Stimulated activated CD8-positive, alpha-beta memory T cell treated with anti-CD3 and anti-CD28 coated beads, Interleukin-7, amount 100 ng/mL, for 1 hour (primary cell): ENCODE results near the gene LOC101059915.
"Not testable (repeated sequence)": the region's sequence is repeated elsewhere in the genome, so short reads cannot be mapped to it uniquely, and the experiment has no call there.

Experiments used
- DNase-seq, 2 donors: peaks; one replicate each; pipeline ENCODE4 v3.0.0-alpha.2; 2020; ENCODE audit warnings: low read depth in 2 of 2

The LOC101059915 gene

DNA sequence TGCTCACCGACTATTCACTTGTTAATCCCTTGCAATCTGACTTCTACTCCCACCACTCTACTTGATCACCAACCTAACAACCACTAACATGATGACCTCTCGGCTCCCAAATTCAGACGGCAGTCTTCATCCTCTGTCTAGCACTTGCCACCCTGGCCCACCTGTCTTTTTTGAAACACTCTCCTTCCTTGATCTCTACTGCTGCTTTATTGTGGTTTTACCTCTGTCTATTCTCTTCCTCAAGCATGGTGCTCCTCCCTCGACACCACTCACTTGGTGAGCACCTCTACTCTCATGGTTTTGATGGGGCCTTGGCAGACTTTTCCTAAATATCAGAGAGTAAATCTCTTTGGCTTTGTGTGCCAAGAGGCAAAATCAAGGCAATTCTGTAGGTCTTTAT lies 27.3 kb upstream of the LOC101059915 start:
- DNase-seq: no peak

DNA sequence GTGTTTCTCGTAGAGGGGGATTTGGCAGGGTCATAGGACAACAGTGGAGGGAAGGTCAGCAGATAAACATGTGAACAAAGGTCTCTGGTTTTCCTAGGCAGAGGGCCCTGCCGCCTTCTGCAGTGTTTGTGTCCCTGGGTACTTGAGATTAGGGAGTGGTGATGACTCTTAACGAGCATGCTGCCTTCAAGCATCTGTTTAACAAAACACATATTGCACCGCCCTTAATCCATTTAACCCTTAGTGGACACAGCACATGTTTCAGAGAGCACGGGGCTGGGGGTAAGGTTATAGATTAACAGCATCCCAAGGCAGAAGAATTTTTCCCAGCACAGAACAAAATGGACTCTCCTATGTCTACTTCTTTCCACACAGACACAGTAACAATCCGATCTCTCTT lies 22.9 kb upstream of the LOC101059915 start:
- DNase-seq: not testable (repeated sequence)

DNA sequence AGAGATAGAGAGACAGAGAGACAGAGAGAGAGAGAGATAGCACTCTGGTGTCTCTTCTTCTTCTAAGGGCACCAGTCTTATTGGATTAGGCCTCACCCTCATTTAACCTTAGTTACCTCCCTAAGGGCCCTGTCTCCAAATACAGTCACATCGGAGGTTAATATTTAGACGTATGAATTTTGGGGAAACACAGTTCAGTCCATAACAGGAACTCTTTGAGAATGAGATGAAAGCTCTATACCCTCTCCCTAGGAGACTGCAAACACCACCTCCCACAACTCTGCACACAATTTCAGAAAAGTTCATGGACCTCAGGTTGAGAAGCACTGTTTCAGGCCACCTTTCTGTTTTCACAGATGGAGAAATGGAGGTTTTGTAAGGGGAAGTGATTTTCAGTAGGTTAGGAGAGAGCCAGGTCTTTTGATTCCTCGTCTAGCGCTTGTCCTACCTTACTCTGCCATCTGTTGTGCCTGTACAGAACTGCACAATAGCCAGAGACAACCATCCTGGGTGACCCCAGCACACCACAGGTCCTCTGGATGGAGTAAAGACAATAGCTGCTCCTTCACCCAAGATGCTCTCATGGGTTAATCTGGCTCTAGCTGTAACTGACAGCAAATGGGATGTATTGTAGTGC lies 16.9 kb upstream of the LOC101059915 start:
- no peak for DNase-seq

DNA sequence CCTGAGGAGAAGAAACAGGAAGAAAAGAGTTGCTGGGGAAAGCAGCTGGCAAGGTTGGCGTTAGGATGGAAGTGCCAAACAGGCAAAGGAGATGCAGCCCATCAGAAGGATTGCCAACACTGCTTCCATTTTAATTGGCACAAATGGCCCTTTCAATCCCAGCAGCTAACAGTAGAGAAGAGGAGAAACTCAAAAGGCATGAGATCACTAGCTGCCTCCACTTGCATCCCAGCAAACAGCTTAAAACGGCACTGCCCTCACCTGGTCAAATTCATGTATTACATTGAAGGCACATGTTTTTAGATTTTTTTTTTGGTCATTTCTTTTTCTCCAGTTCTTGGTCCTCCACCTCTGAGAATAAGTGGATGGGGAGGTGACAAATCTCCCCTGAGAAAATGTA lies 14.9 kb upstream of the LOC101059915 start:
- DNase-seq: peak in 1 of 2 donors; percentile 20

DNA sequence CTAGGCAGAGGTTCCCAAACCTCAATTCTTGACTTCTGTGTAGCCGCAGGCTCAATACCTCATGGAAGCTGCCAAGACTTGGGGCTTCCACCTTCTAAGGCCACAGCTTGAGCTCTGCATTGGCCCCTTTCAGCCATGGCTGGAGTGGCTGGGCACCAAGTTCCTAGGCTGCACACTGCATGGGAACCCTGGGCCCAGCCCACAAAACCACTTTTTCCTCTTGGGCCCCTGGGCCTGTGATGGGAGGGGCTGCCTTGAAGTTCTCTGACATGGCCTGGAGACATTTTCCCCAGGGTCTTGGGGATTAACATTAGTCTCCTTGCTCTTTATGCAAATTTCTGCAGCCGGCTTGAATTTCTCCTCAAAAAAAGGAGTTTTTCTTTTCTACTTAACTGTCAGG lies 14.0 kb upstream of the LOC101059915 start:
- DNase-seq: no peak

DNA sequence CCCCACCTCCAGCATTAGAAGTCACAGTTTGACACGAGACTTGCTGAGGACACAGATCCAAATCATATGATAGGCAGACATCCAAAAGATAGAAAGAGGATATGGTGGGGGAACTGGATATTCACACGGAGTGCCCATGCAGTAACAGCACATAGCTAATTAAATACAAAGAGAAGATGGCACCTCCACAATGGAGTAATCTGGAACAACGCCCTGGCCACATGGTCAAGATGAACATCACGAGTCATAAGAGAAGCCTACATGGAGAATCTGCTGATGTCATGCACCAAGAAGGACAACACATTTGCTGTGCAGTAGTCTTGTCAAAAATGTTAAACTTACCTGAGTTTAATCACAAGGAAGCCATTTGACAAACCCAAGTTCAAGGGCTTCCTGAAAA lies 10.1 kb upstream of the LOC101059915 start:
- no peak for DNase-seq

DNA sequence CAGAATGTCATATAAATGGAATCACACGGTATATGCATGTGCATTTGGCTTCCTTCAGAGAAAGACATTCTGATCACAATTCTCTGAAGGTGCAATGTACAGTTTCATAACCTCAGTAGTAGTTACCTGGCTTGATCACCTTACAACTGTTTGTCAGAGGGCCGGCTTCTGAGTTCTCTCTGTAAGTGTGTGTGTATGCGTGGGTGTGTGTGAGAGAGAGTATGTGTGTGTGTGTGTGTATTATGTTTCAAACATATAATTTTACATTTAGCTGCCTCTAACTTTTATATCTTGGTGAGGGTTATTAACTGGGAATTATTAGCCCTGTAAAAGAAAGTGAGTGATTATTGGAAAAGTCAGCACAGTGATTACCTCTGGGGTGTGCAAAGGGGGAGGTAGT lies 8.0 kb upstream of the LOC101059915 start:
- no peak for DNase-seq

DNA sequence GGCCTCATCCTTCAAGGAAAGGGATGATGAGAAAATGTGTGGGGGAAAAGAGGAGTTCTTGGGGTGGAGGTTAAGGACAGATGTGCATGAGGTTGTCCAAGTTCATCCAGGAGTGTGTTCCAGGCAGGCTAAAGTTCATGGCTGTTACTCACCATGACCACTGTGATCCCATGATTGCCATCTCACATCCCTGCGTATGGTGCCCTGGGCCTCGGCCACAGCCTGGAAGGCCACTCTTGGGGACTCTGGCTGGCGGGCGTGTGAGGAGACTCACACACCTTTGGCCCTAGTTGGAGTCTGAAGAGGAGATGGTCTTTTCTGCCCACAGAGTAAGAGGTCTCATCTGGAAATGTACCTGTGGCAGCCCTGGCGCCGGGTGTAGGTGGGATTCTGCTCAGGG lies 7.4 kb upstream of the LOC101059915 start:
- no peak for DNase-seq

DNA sequence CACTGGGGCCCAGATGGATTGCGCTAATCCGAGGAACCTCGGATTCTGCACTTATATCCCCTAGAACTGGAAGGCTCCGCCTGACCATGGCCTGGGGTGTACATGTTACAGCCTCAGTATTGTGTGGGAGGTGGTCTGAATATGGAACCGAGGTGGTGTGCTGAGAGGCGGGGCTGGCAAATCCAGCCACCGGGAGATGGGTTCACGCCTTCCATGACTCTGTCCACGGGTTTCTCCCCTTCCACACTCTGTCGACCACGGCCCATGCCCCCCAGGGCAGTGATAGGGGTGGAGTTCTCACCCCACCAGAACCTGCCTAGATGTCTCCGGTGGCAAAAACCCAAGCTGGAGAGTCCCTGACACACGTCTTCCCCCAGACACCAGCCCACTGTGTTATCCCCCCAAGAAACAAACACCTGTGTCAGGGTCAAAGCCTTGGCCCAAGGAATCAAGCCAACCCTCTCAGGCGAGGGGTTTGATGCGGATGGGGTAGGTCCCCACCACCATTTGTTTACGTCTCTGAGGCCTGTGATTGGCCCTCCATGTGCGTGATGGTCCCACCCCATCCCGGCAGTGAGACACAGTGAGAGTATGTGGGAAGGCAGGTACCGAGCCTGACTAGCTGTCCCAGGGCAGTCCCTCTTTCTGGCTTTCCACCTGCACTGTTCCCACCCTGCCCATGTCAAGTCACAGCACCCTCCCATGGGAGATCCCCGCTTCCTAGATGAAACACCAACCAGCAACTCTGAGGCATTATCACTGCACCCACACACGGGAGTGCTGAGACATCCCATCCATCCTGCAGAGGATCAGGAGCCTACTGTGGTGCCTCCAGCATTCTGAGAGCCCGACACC lies 6.6 kb upstream of the LOC101059915 start:
- no peak for DNase-seq

DNA sequence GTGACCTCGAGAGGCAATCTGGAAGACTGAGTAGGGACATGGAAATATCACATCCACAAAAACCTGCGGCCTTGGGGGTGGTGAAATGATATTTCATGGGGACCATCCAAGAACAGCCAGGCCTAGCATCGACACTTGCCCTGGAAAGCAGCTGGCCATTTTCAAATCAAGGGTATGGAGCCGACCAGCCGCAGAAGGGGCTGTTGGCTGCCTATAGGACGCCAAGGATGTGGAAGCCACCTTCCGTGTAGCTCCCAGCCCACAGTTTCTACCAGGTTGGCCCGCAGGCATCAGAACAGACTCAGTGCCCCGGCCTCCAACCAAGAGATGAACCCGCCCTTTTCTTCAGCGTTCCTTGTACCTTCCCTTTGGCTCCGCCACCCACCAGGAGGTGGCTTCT lies 5.4 kb upstream of the LOC101059915 start:
- no peak for DNase-seq

DNA sequence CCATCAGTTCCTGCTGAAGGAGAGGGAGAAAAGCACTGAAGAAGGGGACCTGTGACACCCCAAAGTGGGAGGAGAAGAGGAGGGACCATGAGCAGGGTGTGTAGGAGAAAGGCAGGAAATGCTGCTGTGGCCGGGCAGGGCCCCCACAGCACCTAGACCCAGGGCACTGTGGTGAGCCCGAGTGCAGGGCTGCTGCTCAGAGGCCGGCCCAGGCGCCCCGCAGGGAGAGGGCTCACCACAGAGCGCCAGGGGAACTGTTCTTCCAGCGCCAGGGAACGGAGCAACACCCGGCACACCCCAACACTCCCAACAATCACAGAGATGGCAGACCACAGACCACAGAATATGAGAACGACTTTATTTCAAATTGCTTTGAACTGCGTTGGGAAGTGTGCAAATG lies 4.7 kb upstream of the LOC101059915 start:
- DNase-seq: not testable (repeated sequence)

DNA sequence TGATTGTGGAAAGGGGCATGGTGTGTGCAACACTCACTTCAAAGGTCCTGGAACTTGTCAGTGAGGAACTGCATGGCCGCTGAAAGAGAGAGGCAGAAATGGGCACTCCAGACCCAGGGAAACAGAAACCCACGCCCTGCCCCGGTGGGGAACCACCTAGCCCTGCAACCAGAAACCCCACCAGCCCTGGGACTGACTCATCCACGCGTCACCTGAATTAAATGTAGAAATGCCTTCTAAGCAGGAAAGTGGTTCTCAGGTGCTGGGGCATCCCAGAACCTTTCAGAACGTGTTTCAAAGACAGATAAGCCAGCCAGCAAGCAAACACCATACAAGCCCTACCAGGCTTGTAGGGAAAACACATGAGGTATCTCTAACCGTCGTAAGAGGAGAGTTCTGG lies 4.1 kb upstream of the LOC101059915 start:
- peak in 1 of 2 donors; percentile 7 for DNase-seq

DNA sequence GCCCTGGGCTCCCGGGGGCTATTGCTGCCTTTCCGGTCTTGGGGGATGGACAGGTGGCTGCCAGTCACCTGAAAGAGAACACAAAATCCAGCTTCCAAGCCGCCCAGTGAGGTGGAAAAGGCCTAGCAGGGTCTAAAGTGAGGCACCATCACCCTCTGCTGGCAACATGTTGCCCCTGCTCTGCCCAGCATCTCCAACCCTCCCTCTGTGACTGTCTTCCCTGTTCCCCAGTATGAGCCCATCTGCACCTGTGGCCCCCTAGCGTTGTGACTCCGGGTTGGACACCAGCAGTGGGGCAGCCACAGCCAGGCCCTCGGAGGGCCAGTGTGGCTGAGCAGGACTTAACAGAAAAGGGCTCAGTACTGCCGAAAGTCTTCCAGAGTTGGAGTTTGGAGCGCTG lies 3.1 kb upstream of the LOC101059915 start:
- not testable (repeated sequence) for DNase-seq

DNA sequence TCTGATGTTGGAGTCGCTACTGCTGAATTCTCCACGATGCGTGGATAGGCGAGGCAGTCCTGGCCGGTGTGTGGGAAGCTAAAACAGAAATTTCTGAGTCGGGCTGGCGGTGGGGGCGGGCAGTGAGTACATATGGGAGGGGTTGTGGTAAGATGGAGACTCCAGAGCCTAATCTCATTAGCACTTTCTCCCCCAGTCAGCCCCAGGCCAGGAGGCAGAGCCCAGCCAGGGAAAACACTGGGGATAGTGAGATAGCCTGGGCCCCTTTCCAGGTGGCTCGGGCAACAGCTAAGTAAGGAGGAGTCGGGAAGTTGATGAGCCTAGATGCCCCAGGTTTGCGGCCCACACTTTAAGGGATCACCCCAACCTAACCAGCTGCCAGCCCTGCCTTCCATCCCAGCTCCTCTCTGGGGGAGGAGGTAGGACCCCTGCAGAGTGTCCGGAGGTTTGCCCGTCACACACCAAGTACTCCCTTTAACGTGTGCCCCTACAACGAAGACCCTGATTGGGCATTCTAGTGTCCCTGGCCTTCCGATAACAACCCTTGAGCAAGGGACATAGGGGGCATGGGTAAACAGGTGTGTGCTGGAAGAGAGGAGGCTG lies 2.4 kb upstream of the LOC101059915 start:
- no peak for DNase-seq

DNA sequence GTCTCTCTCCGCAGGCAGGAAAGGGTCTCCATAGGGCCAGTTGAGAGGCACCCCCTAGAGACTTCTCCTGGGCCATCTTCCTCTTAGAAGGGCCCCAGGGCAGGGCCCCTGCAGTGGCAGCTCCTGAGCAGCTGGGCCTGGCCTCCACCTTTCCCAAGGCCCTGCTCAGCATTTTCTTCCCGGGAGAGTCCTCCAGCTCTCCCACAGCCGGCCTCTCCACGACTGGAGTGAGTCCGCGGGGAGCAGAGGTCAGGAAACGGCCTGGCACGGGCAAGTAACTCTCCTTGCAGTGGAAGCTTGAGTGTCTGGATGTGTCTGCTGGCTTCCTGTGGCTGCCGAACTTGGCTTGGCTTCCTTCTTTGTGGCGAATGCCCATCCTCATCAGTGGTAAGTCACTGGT lies 1.6 kb upstream of the LOC101059915 start:
- DNase-seq: no peak

DNA sequence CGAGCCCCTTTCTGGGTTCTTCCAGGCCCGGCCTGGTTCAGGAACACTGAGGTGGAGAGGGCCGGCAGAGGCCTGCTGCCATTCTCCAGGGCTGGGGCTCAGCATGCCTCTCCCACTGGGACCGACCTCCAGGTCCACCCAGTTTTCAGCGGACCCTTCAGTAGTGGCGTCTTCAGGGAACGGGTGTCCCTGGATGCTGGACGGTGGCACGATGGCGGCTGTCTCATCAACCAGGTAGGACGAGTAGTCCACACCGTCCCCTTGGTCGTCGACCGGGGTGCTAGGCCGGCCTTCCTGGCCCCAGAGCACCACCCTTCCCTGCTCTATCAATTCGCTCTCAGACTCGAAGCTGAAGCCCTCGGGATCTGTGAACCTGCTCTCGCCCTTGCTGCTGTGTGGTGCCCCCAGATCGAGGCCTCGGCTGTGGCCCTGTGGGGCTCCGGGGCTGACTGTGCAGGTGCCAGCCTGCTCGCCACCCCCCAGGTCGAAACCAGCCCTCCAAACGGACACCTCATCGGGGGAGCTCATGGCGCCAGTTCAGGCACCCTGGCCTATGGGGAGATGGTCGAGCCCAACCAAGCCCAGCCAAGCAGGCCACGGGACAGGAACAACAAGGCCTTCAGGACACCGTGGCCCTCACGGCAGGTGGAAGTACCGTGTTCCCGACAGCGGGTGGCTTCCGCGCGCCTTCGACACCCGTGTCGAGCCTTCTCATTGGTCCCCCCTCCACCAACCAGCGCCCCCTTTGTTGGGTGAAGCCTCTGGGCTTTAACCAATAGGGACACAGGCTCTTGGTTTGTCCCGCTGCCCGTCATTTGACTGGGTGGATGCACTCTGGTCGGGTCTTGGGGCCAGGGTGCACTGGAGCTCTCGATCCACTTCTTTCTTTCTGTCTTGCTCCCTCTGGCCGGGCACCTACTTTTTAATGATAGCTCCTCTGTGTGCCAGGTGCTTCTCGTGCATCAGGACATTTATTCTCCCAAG lies 814 bp upstream of the LOC101059915 start:
- no peak for DNase-seq

DNA sequence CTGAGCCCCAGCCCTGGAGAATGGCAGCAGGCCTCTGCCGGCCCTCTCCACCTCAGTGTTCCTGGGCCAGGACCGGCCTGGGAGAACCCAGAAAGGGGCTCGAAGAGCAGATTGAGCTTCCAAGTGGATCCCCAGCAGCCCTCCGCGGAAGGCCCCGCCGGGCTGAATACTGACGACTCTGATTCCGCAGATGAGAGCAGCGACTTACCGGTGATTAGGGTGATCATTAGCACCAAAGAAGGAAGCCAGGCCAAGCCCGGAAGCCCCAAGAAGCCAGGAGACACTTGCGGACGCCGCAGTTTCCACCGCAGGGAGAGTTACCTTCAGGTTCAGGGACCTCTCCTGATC lies 876 bp downstream of the LOC101059915 start:
- DNase-seq: no peak

DNA sequence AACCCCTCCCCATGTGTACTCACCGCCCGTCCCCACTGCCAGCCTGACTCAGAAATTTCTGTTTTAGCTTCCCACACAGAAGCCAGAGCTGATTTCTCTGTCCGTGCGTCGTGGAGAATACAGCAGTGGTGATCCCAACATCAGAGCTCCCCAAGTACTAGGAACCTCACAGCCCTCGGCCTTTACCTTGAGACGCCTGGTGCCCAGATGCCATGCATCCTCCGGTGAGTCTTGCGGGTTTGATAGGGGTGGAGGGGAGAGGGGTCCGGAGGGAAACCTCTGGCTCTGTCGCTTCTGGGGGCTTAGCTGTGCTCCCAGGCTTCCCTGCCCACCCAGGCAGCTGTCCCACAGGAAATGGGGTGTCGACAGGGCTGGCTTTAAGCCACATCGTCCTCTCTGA lies 2.1 kb downstream of the LOC101059915 start:
- DNase-seq: no peak

DNA sequence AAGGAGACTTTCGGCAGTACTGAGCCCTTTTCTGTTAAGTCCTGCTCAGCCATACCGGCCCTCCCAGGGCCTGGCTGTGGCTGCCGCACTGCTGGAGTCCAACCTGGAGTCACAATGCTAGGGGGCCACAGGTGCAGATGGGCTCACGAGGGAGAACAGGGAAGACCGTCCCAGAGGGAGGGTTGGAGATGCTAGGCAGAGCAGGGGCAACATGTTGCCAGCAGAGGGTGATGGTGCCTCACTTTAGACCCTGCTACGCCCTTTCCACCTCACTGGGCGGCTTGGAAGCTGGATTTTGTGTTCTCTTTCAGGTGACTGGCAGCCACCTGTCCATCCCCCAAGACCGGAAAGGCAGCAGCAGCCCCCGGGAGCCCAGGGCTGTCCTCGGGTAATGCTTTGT lies 2.6 kb downstream of the LOC101059915 start:
- not testable (repeated sequence) for DNase-seq

DNA sequence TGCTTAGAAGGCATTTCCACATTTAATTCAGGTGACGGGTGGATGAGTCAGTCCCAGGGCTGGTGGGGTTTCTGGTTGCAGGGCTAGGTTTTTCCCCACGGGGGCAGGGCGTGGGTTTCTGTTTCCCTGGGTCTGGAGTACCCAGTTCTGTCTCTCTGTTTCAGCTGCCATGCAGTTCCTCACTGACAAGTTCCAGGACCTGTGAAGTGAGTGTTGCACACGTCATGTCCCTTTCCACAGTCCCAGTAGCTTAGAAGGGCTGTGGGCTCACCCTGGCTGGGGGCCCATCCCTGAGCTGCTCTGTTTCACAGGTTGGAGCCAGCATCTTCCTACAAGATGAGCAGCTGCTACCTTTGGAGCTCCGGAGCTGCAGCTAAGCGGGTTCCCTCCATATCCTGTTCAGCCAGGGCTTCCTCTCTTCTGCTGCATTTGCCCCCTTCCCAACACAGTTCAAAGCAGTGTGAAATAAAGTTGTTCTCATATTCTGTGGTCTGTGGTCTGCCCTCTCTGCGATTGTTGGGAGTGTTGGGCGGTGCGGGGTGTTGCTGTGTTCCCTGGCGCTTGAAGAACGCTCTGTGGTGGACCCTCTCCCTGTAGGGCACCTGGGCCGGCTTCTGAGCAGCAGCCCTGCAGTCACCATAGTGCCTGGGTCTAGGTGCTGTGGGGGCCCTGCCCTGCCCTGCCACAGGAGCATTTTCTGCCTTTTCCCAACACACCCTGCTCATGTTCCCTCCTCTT lies 3.9 kb downstream of the LOC101059915 start:
- DNase-seq: no peak

DNA sequence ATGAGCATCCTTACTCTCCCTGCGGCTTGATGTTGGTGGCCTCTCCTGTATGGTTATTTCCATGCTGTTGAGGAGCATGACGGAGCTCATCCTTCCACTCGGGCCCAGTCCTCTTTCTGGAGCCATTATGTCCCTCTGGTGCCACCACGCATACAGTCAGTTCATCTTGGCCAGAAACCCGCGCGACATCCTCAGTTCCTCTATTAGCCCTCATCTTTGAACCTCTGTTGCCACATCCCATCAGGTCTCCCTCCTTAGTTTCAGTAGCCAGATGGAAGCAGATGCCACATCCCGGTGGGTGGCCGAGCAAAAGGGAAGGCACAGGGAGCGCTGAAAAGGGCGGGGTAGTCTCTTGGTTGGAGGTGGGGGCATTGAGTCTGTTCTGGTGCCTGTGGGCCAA lies 4.6 kb downstream of the LOC101059915 start:
- DNase-seq: no peak
